Stomach (tissue), 9 donors: Measurements from ENCODE around the gene FAM237A. TPM values are rescaled to one million over a fixed set of nuclear protein-coding genes. Genes with fewer than 3 reads are reported as not detected.

Experiments used
- DNase-seq, 2 donors: peaks; one replicate each; pipeline versions ENCODE4 v3.0.0 to v3.0.0-alpha.2; 2013 to 2019
- H3K27ac ChIP-seq, 5 donors: fragments of 200-600 bp in 4 of 5; sonication (generic) in 4 of 5; one replicate each; pipeline ENCODE4 v1.5.1; 2013 to 2019; ENCODE audit warnings: mild to moderate bottlenecking in 1 of 5, moderate library complexity in 1 of 5
- H3K27me3 ChIP-seq, 3 donors: fragments of 200-600 bp; sonication (generic); one replicate each; pipeline ENCODE4 v1.5.1; 2017 to 2019; ENCODE audit warnings: mixed run types in 1 of 3
- H3K36me3 ChIP-seq, 4 donors: fragments of 200-600 bp; sonication (generic); 1 replicate in 3 of 4; 2 replicates in 1 of 4; pipeline ENCODE4 v1.5.1; 2016 to 2019
- H3K4me1 ChIP-seq, 4 donors: fragments of 200-600 bp; sonication (generic); one replicate each; pipeline ENCODE4 v1.5.1; 2016 to 2019
- H3K4me3 ChIP-seq, 4 donors: fragments of 200-600 bp; sonication (generic) in 3 of 4; one replicate each; pipeline ENCODE4 v1.5.1; 2016 to 2019; ENCODE audit warnings: mild to moderate bottlenecking in 1 of 4
- H3K9me3 ChIP-seq, 4 donors: fragments of 200-600 bp; sonication (generic); one replicate each; pipeline ENCODE4 v1.5.1; 2016 to 2019
- CTCF ChIP-seq, 7 experiments: fragments of 450-650 bp in 4 of 7; fragments of 200-600 bp in 3 of 7; sonication (generic) in 3 of 7; IDR thresholded peaks; one replicate each; pipeline ENCODE4 v1.5.1; 2016 to 2019; ENCODE audit warnings: antibody characterized with exemption in 7 of 7, control low read depth in 2 of 7, mild to moderate bottlenecking in 1 of 7
- EP300 ChIP-seq: sonication (generic); formaldehyde crosslinking; IDR thresholded peaks from one replicate; pipeline ENCODE4 v1.6.1; 2017; ENCODE audit warnings: antibody characterized with exemption
- POLR2A ChIP-seq, 4 donors: fragments of 450-650 bp; IDR thresholded peaks; one replicate each; pipeline ENCODE4 v1.6.1; 2016; ENCODE audit warnings: antibody characterized with exemption in 4 of 4, control low read depth in 2 of 4, mild to moderate bottlenecking in 1 of 4, moderate library complexity in 1 of 4
- POLR2AphosphoS5 ChIP-seq, 3 donors: sonication (generic); formaldehyde crosslinking; IDR thresholded peaks; one replicate each; pipeline ENCODE4 v1.6.1; 2016; ENCODE audit warnings: antibody characterized with exemption in 3 of 3
- WGBS, 5 donors: extraction: QIAGEN DNeasy Blood & Tissue Kit in 3 of 5; methylation state at CpG; one replicate each; pipeline versions ENCODE4 v1.1.5 to v1.1.7; 2013 to 2018; 5-methylcytosine and 5-hydroxymethylcytosine counted together
- intact Hi-C: fragments of 100-400 bp; cut with DNase I; formaldehyde crosslinking; loops from one replicate; pipeline ENCODE4 v1.15.1; 2023; ENCODE audit warnings: low total_unique reads
- polyA plus RNA-seq, 3 donors: library from polyadenylated mRNA; stranded (reverse); fragments of 200-250 nt; gene quantifications; one replicate each; pipeline ENCODE4 v1.2.3, GENCODE V29; 2013
- total RNA-seq, 5 donors: library from RNA; depleted of rRNA; stranded (reverse); fragments of >200 nt; gene quantifications; one replicate each; pipeline versions ENCODE4 v1.1.0 to v1.2.3, GENCODE V29; 2014 to 2016
- donor health status: healthy with polysubstance abuse.
- donor health status: Bipolar disorder and iron deficiency.
- donor health status: healthy.

Gene FAM237A
- total and polyA plus RNA-seq, 8 donors, result not detected

- Histone ChIP-seq H3K9me3 (no peaks in the 10 kb centered on the region), H3K27ac (no peak overlapping the region), H3K36me3 (no peaks in the 10 kb centered on the region), H3K4me1 (no peaks in the 10 kb centered on the region), H3K27me3 (peaks cover 0 to 5% (median 0%) of the 10 kb centered on the region in 3 donors), H3K4me3 (no peak overlapping the region)
- no peak for DNase-seq
- TF ChIP-seq POLR2AphosphoS5 (IDR thresholded peaks at IDR 0.05), result no peak
- no peak for TF ChIP-seq POLR2A (IDR thresholded peaks at IDR 0.05)
- no peak for TF ChIP-seq EP300
- TF ChIP-seq CTCF (IDR thresholded peaks at IDR 0.05), result no peak
- intact Hi-C loops, result no loop called here
- 34 to 85% (median 51%) methylated on average over 3 of the region's 3 CpGs for WGBS, 5 donors
Observed at GRCh38 chr2:206631340-206631739, 10.9 kb upstream of the FAM237A start.

GRCh38 chr2:206635015-206635414, 7.3 kb upstream of the FAM237A start:
- Histone ChIP-seq H3K9me3 (no peaks in the 10 kb centered on the region), H3K27ac (no peak overlapping the region), H3K4me1 (no peaks in the 10 kb centered on the region), H3K27me3 (peaks cover 0 to 12% (median 0%) of the 10 kb centered on the region in 3 donors), H3K36me3 (no peaks in the 10 kb centered on the region), H3K4me3 (no peak overlapping the region)
- intact Hi-C loops, result no loop called here
- WGBS, 5 donors, result 71 to 89% (median 85%) methylated on average over 1 of the region's 1 CpG
- no peak for TF ChIP-seq EP300
- DNase-seq, result no peak

- Histone ChIP-seq H3K4me1 (peaks cover 0 to 9% (median 3%) of the 10 kb centered on the region in 4 donors), H3K9me3 (peaks cover 0 to 8% (median 4%) of the 10 kb centered on the region in 4 donors), H3K36me3 (no peaks in the 10 kb centered on the region), H3K4me3 (no peak overlapping the region), H3K27ac (no peak overlapping the region), H3K27me3 (peaks cover 3 to 51% (median 19%) of the 10 kb centered on the region in 3 donors)
- no peak for TF ChIP-seq POLR2A (IDR thresholded peaks at IDR 0.05)
- no peak for TF ChIP-seq POLR2AphosphoS5 (IDR thresholded peaks at IDR 0.05)
- no peak for TF ChIP-seq CTCF (IDR thresholded peaks at IDR 0.05)
- no peak for TF ChIP-seq EP300
- WGBS, 5 donors, result 16 to 31% (median 22%) methylated on average over 2 of the region's 2 CpGs
- intact Hi-C loops, result no loop called here
- DNase-seq, result no peak
Observed at GRCh38 chr2:206639636-206640035, 2.7 kb upstream of the FAM237A start.

GRCh38 chr2:206641226-206641625, 1.1 kb upstream of the FAM237A start:
- H3K9me3 ChIP-seq, result peaks cover 0 to 8% (median 4%) of the 10 kb centered on the region in 4 donors
- peaks cover 3 to 51% (median 19%) of the 10 kb centered on the region in 3 donors for H3K27me3 ChIP-seq
- DNase-seq, result no peak
- intact Hi-C loops, result no loop called here
- H3K4me1 ChIP-seq, result peaks cover 0 to 9% (median 3%) of the 10 kb centered on the region in 4 donors
- H3K36me3 ChIP-seq, result no peaks in the 10 kb centered on the region
- TF ChIP-seq EP300 (no peak), POLR2AphosphoS5 (IDR thresholded peaks at IDR 0.05) (no peak), POLR2A (IDR thresholded peaks at IDR 0.05) (no peak), CTCF (IDR thresholded peaks at IDR 0.05) (no peak)
- H3K4me3 ChIP-seq, result no peak overlapping the region
- WGBS, 5 donors, result 31 to 39% (median 38%) methylated on average over 3 of the region's 3 CpGs
- H3K27ac ChIP-seq, result no peak overlapping the region

GRCh38 chr2:206647985-206648384, 5.7 kb downstream of the FAM237A start:
- no peak for TF ChIP-seq POLR2AphosphoS5 (IDR thresholded peaks at IDR 0.05)
- TF ChIP-seq POLR2A (IDR thresholded peaks at IDR 0.05), result no peak
- TF ChIP-seq CTCF (IDR thresholded peaks at IDR 0.05), result no peak
- TF ChIP-seq EP300, result no peak
- Histone ChIP-seq H3K27me3 (peaks cover 0 to 9% (median 0%) of the 10 kb centered on the region in 3 donors), H3K4me1 (no peaks in the 10 kb centered on the region), H3K4me3 (no peak overlapping the region), H3K27ac (no peak overlapping the region), H3K9me3 (no peaks in the 10 kb centered on the region), H3K36me3 (no peaks in the 10 kb centered on the region)
- intact Hi-C loops, result no loop called here
- no peak for DNase-seq
- 52 to 73% (median 70%) methylated on average over 1 of the region's 1 CpG for WGBS, 5 donors
